Hepatocyte (in vitro differentiated cells): ENCODE measurements around the gene DCC. TPM values are rescaled to one million over a fixed set of nuclear protein-coding genes. Genes with fewer than 3 reads are reported as not detected.

Source experiments
- DNase-seq: peaks from one replicate; pipeline ENCODE4 v3.0.0-alpha.2; 2016; ENCODE audit warnings: low spot score
- H2AFZ ChIP-seq: fragments of 200-600 bp; sonication (generic); 2 replicates; pipeline ENCODE4 v1.6.0; 2016; ENCODE audit warnings: antibody characterized with exemption, mild to moderate bottlenecking
- H3K27ac ChIP-seq: fragments of 200-600 bp; sonication (generic); 2 replicates; pipeline ENCODE4 v1.5.1; 2016; ENCODE audit warnings: mild to moderate bottlenecking
- H3K27me3 ChIP-seq: fragments of 200-600 bp; sonication (generic); 2 replicates; pipeline ENCODE4 v1.6.1; 2016
- H3K36me3 ChIP-seq: fragments of 200-600 bp; sonication (generic); replicated peaks from 2 replicates; pipeline ENCODE4 v1.5.1; 2016; ENCODE audit warnings: low read depth; ENCODE audit not compliant: insufficient read depth
- H3K4me1 ChIP-seq: fragments of 200-600 bp; sonication (generic); 2 replicates; pipeline ENCODE4 v1.5.1; 2016; ENCODE audit warnings: mild to moderate bottlenecking, moderate library complexity; ENCODE audit not compliant: insufficient read depth
- H3K4me2 ChIP-seq: fragments of 200-600 bp; sonication (generic); 2 replicates; pipeline ENCODE4 v1.6.0; 2016
- H3K4me3 ChIP-seq: fragments of 200-600 bp; sonication (generic); 2 replicates; pipeline ENCODE4 v1.5.1; 2016; ENCODE audit warnings: mild to moderate bottlenecking
- H3K79me2 ChIP-seq: fragments of 200-600 bp; sonication (generic); 2 replicates; pipeline ENCODE4 v1.6.0; 2017; ENCODE audit warnings: mild to moderate bottlenecking
- H3K9me2 ChIP-seq: fragments of 200-600 bp; sonication (generic); replicated peaks from 2 replicates; pipeline ENCODE4 v1.6.0; 2017; ENCODE audit warnings: mild to moderate bottlenecking; ENCODE audit not compliant: insufficient read depth
- H3K9me3 ChIP-seq: fragments of 200-600 bp; sonication (generic); 2 replicates; pipeline ENCODE4 v1.5.1; 2016; ENCODE audit warnings: low read depth, mild to moderate bottlenecking
- H4K20me1 ChIP-seq: fragments of 200-600 bp; sonication (generic); 2 replicates; pipeline ENCODE4 v1.6.0; 2016; ENCODE audit warnings: mild to moderate bottlenecking; ENCODE audit not compliant: insufficient read depth, poor library complexity, severe bottlenecking
- CTCF ChIP-seq: fragments of 200-600 bp; sonication (generic); IDR thresholded peaks from 2 replicates; pipeline ENCODE4 v1.5.1; 2016; ENCODE audit warnings: antibody characterized with exemption, mild to moderate bottlenecking; ENCODE audit not compliant: poor library complexity
- EZH2 ChIP-seq: fragments of 200-600 bp; sonication (generic); IDR thresholded peaks from 2 replicates; pipeline ENCODE4 v1.6.1; 2016; ENCODE audit warnings: antibody characterized with exemption, mild to moderate bottlenecking, borderline replicate concordance
- EZH2phosphoT487 ChIP-seq: fragments of 200-600 bp; sonication (generic); IDR thresholded peaks from one replicate; pipeline ENCODE4 v1.6.1; 2018; ENCODE audit warnings: antibody characterized with exemption, mild to moderate bottlenecking, low read depth, moderate library complexity; ENCODE audit not compliant: unreplicated experiment, severe bottlenecking
- whole genome bisulfite sequencing: methylation state at CpG from one replicate; pipeline ENCODE4 v1.1.6; 2016; ENCODE audit warnings: low lambda C conversion rate; ENCODE audit errors: missing lambda C conversion rate; 5-methylcytosine and 5-hydroxymethylcytosine counted together
- polyA plus RNA-seq: library from polyadenylated mRNA; unstranded; fragments of >200 nt; fragmentation: Nextera tagmentation; extraction: Ambion mirVana; gene quantifications from 2 replicates; pipeline ENCODE4 v1.2.1, GENCODE V29; 2016
- total RNA-seq: library from RNA; depleted of rRNA; stranded (reverse); fragments of >200 nt; gene quantifications from 2 replicates; pipeline ENCODE4 v1.2.3, GENCODE V29; 2014

The DCC gene
- total and polyA plus RNA-seq, 2 experiments from 2014 or later: 1.0 to 3.5 TPM

- 76% methylated on average over 3 of the region's 3 CpGs for WGBS
- no peak for TF ChIP-seq EZH2
- no peak for TF ChIP-seq CTCF
- no peak for TF ChIP-seq EZH2phosphoT487
- H3K27ac ChIP-seq: no peak overlapping the region
These were observed 62.8 kb downstream of the DCC start for GRCh38 chr18:52402814-52403213.

GRCh38 chr18:52403291-52404021 is 63.5 kb downstream of the DCC start:
- Histone ChIP-seq H2AFZ (no peak overlapping the region), H3K4me2 (no peak overlapping the region), H3K4me3 (no peak overlapping the region), H3K36me3 (no peaks in the 10 kb centered on the region), H3K9me2 (no peaks in the 10 kb centered on the region), H3K4me1 (no peaks in the 10 kb centered on the region), H3K9me3 (no peaks in the 10 kb centered on the region), H3K79me2 (no peaks in the 10 kb centered on the region), H3K27ac (no peak overlapping the region), H4K20me1 (no peaks in the 10 kb centered on the region), H3K27me3 (no peaks in the 10 kb centered on the region)
- TF ChIP-seq EZH2phosphoT487 (no peak), EZH2 (no peak), CTCF (no peak)
- no peak for DNase-seq

More at GRCh38 chr18:52402814-52403213, 62.8 kb downstream of the DCC start:
- H3K4me1 ChIP-seq: no peaks in the 10 kb centered on the region
- no peak overlapping the region for H2AFZ ChIP-seq
- DNase-seq: no peak
- H3K79me2 ChIP-seq: no peaks in the 10 kb centered on the region
- no peaks in the 10 kb centered on the region for H4K20me1 ChIP-seq
- H3K4me2 ChIP-seq: no peak overlapping the region
- no peaks in the 10 kb centered on the region for H3K9me2 ChIP-seq
- H3K36me3 ChIP-seq: no peaks in the 10 kb centered on the region
- no peaks in the 10 kb centered on the region for H3K9me3 ChIP-seq
- H3K27me3 ChIP-seq: no peaks in the 10 kb centered on the region
- H3K4me3 ChIP-seq: no peak overlapping the region

GRCh38 chr18:52408800-52409302 is 68.9 kb downstream of the DCC start:
- Histone ChIP-seq H3K9me3 (no peaks in the 10 kb centered on the region), H3K79me2 (no peaks in the 10 kb centered on the region), H3K4me2 (no peak overlapping the region), H4K20me1 (no peaks in the 10 kb centered on the region), H3K36me3 (no peaks in the 10 kb centered on the region), H3K4me3 (no peak overlapping the region), H3K27ac (no peak overlapping the region), H3K27me3 (no peaks in the 10 kb centered on the region), H3K4me1 (no peaks in the 10 kb centered on the region), H2AFZ (no peak overlapping the region), H3K9me2 (no peaks in the 10 kb centered on the region)
- TF ChIP-seq CTCF (no peak), EZH2phosphoT487 (no peak), EZH2 (no peak)
- 94% methylated on average over 2 of the region's 2 CpGs for WGBS
- DNase-seq: no peak
